Upper lobe of left lung (tissue), 6 donors: ENCODE results near the gene PTPRK. TPM values are rescaled to one million over a fixed set of nuclear protein-coding genes. Genes with fewer than 3 reads are reported as not detected.

Source experiments
- ATAC-seq, 2 donors: fragments of 200-7000 bp; cut with Tn5 transposase; one replicate each; pipeline ENCODE4 v1.9.1; 2022; ENCODE audit warnings: mild to moderate bottlenecking in 2 of 2, moderate library complexity in 2 of 2; ENCODE audit not compliant: low FRiP score in 2 of 2
- DNase-seq, 2 donors: peaks; one replicate each; pipeline ENCODE4 v3.0.0-alpha.2; 2019 to 2020
- H3K27ac ChIP-seq, 4 donors: fragments of 200-600 bp; sonication (generic); one replicate each; pipeline ENCODE4 v1.5.1; 2016 to 2019
- H3K27me3 ChIP-seq, 4 donors: fragments of 200-600 bp; sonication (generic); one replicate each; pipeline ENCODE4 v1.5.1; 2017 to 2019
- H3K36me3 ChIP-seq, 4 donors: fragments of 200-600 bp; sonication (generic); one replicate each; pipeline ENCODE4 v1.5.1; 2016 to 2019
- H3K4me1 ChIP-seq, 4 donors: fragments of 200-600 bp; sonication (generic); one replicate each; pipeline ENCODE4 v1.5.1; 2018 to 2019
- H3K4me3 ChIP-seq, 4 donors: fragments of 200-600 bp; sonication (generic); one replicate each; pipeline ENCODE4 v1.5.1; 2017 to 2019; ENCODE audit warnings: mild to moderate bottlenecking in 2 of 4, moderate library complexity in 1 of 4
- H3K9me3 ChIP-seq, 4 donors: fragments of 200-600 bp; sonication (generic); one replicate each; pipeline ENCODE4 v1.5.1; 2018 to 2019
- CTCF ChIP-seq, 6 experiments: fragments of 450-650 bp in 4 of 6; fragments of 200-600 bp in 2 of 6; sonication (generic) in 2 of 6; IDR thresholded peaks; one replicate each; pipeline ENCODE4 v1.5.1; 2016 to 2019; ENCODE audit warnings: antibody characterized with exemption in 6 of 6
- EP300 ChIP-seq, 4 donors: sonication (generic); formaldehyde crosslinking; IDR thresholded peaks; one replicate each; pipeline ENCODE4 v1.5.1; 2017; ENCODE audit warnings: antibody characterized with exemption in 4 of 4, control low read depth in 2 of 4
- POLR2A ChIP-seq, 4 donors: fragments of 450-650 bp; IDR thresholded peaks; one replicate each; pipeline ENCODE4 v1.5.1; 2016 to 2017; ENCODE audit warnings: antibody characterized with exemption in 4 of 4, mild to moderate bottlenecking in 2 of 4
- POLR2AphosphoS5 ChIP-seq, 2 donors: sonication (generic); formaldehyde crosslinking; IDR thresholded peaks; one replicate each; pipeline ENCODE4 v1.5.1; 2017; ENCODE audit warnings: antibody characterized with exemption in 2 of 2
- WGBS, 2 donors: methylation state at CpG; one replicate each; pipeline ENCODE4 v1.1.5; 2017 to 2018; 5-methylcytosine and 5-hydroxymethylcytosine counted together
- total RNA-seq, 6 donors: library from RNA; depleted of rRNA in 4 of 6; stranded (reverse); fragments of >200 nt in 4 of 6; gene quantifications; one replicate each; pipeline versions ENCODE4 v1.1.0 to v1.2.1, GENCODE V29; 2016 to 2021
- donor health status: DM: no; HTN: no; CAD: no; lungs with moderate emphysema.
- donor health status: DM: no; HTN: yes; CAD: no; lungs with severe emphysema.

PTPRK gene
- total RNA-seq: 10 to 100 TPM; 42.7 to 97.4 (median 65.2) TPM

- no peak for TF ChIP-seq EP300 (IDR thresholded peaks at IDR 0.05)
- peak in 3 of 4 donors; percentile 88 to 99 (median 95) for TF ChIP-seq POLR2A (IDR thresholded peaks at IDR 0.05)
- peak; percentile 44 to 94 for TF ChIP-seq POLR2AphosphoS5 (IDR thresholded peaks at IDR 0.05)
- TF ChIP-seq CTCF (IDR thresholded peaks at IDR 0.05): peak; percentile 69 to 94 (median 89)
- Histone ChIP-seq H3K27ac (peak within 1 kb of the TSS; percentile 87 to 97 (median 95)), H3K9me3 (no peaks in the 10 kb centered on the region), H3K4me3 (peak within 1 kb of the TSS; percentile 76 to 79 (median 79)), H3K27me3 (peaks cover 0 to 3% (median 0%) of the 10 kb centered on the region in 4 donors), H3K36me3 (no peaks in the 10 kb centered on the region), H3K4me1 (peaks cover 21 to 35% (median 29%) of the 10 kb centered on the region in 4 donors)
- DNase-seq: peak; percentile 91 to 99
- 1 to 2% methylated on average over 19 to 28 of the region's 85 CpGs for WGBS, 2 donors
- ATAC-seq: peak; percentile 95 to 97
Observed at GRCh38 chr6:128520436-128521281, at the start of gene PTPRK. TSS of gene PTPRK (minus strand) at chr6:128520599. CDS start at chr6:128520358, 241 bp downstream.

- 55 to 65% methylated on average over 1 of the region's 1 CpG for WGBS, 2 donors
- TF ChIP-seq CTCF (IDR thresholded peaks at IDR 0.05) (no peak), POLR2A (IDR thresholded peaks at IDR 0.05) (no peak), EP300 (IDR thresholded peaks at IDR 0.05) (no peak), POLR2AphosphoS5 (IDR thresholded peaks at IDR 0.05) (no peak)
- no peaks in the 10 kb centered on the region for H3K27me3 ChIP-seq
- no peak overlapping the region for H3K4me3 ChIP-seq
- no peaks in the 10 kb centered on the region for H3K4me1 ChIP-seq
- H3K27ac ChIP-seq: no peak overlapping the region
- DNase-seq (no peak), ATAC-seq (no peak)
- H3K36me3 ChIP-seq: no peaks in the 10 kb centered on the region
- no peaks in the 10 kb centered on the region for H3K9me3 ChIP-seq
Observed at GRCh38 chr6:128567029-128567428, 46.6 kb upstream of the PTPRK start.

GRCh38 chr6:128560966-128561365, 40.6 kb upstream of the PTPRK start:
- no peaks in the 10 kb centered on the region for H3K27me3 ChIP-seq
- H3K4me1 ChIP-seq: no peaks in the 10 kb centered on the region
- no peak overlapping the region for H3K27ac ChIP-seq
- ATAC-seq (no peak), DNase-seq (no peak)
- H3K36me3 ChIP-seq: no peaks in the 10 kb centered on the region
- TF ChIP-seq POLR2A (IDR thresholded peaks at IDR 0.05): no peak
- no peak for TF ChIP-seq EP300 (IDR thresholded peaks at IDR 0.05)
- TF ChIP-seq CTCF (IDR thresholded peaks at IDR 0.05): no peak
- TF ChIP-seq POLR2AphosphoS5 (IDR thresholded peaks at IDR 0.05): no peak
- no peaks in the 10 kb centered on the region for H3K9me3 ChIP-seq
- H3K4me3 ChIP-seq: no peak overlapping the region

- H3K36me3 ChIP-seq: no peaks in the 10 kb centered on the region
- no peak for ATAC-seq
- DNase-seq: no peak
- H3K9me3 ChIP-seq: no peaks in the 10 kb centered on the region
- H3K27me3 ChIP-seq: no peaks in the 10 kb centered on the region
- H3K4me1 ChIP-seq: no peaks in the 10 kb centered on the region
- 74 to 77% methylated on average over 2 of the region's 2 CpGs for WGBS, 2 donors
- H3K4me3 ChIP-seq: no peak overlapping the region
- TF ChIP-seq CTCF (IDR thresholded peaks at IDR 0.05) (no peak), POLR2A (IDR thresholded peaks at IDR 0.05) (no peak), EP300 (IDR thresholded peaks at IDR 0.05) (no peak), POLR2AphosphoS5 (IDR thresholded peaks at IDR 0.05) (no peak)
- no peak overlapping the region for H3K27ac ChIP-seq
Observed at GRCh38 chr6:128558924-128559323, 38.5 kb upstream of the PTPRK start.
